ENCODE results near the gene RNF180. TPM values are rescaled to one million over a fixed set of nuclear protein-coding genes. Genes with fewer than 3 reads are reported as not detected.

Gene RNF180
- total and polyA plus RNA-seq, 2 donors (not counting 1 experiment from before 2014, with no cell fraction given): not detected

DNA sequence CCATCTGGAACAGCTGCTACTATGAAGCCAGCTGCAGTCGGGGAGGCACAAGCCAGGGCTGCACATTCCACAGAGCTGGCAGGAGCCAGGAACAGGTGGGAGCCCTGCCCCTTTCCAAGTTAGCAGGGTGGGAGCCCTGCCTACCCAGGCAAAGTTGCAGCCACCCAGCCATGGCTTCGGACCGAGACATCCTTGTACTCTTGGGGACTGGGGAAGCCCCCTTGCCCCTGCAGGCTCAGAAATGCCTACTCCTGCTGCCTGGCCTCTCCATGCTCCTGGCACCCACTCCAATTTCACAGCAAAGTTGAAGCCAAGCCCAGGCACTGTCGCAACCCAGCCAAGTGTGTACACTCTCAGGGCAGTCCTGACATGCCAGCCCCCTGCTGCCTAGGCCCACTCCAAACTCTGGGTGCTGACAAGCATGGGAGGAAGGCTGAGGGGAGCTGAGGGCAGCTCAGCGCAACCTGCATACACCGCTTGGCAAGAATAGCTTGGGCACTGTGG, 165.1 kb downstream of the RNF180 start:
- POLR2A ChIA-PET: no interaction called here
- no peak overlapping the region for H3K9ac ChIP-seq (ENCODE audit: low read length)
- H3K4me3 ChIP-seq (ENCODE audit: control extremely low read depth in 1 of 5, extremely low read depth in 1 of 5, insufficient read depth in 1 of 5, low read depth in 2 of 5, low read length in 4 of 5): no peak overlapping the region
- H3K4me3 Mint-ChIP-seq: no peak overlapping the region
- ATAC-seq (ENCODE audit: low read depth) (no peak), DNase-seq (no peak)
- H3K79me2 ChIP-seq (ENCODE audit: control insufficient read depth, insufficient read depth, low read length): no peaks in the 10 kb centered on the region
- peaks cover 0 to 21% (median 0%) of the 10 kb centered on the region in 3 donors for H3K9me3 ChIP-seq (ENCODE audit: control extremely low read depth in 1 of 3, control insufficient read depth in 2 of 3, insufficient read depth in 1 of 3, low read length in 2 of 3)
- H3K4me2 ChIP-seq (replicated peaks; ENCODE audit: low read depth, low read length, poor library complexity, severe bottlenecking): no peak overlapping the region
- no peak for TF ChIP-seq EZH2 (IDR thresholded peaks at IDR 0.05; ENCODE audit: borderline replicate concordance, insufficient read depth, low read depth, low read length, poor library complexity, severe bottlenecking)
- TF ChIP-seq, protein P1, sequence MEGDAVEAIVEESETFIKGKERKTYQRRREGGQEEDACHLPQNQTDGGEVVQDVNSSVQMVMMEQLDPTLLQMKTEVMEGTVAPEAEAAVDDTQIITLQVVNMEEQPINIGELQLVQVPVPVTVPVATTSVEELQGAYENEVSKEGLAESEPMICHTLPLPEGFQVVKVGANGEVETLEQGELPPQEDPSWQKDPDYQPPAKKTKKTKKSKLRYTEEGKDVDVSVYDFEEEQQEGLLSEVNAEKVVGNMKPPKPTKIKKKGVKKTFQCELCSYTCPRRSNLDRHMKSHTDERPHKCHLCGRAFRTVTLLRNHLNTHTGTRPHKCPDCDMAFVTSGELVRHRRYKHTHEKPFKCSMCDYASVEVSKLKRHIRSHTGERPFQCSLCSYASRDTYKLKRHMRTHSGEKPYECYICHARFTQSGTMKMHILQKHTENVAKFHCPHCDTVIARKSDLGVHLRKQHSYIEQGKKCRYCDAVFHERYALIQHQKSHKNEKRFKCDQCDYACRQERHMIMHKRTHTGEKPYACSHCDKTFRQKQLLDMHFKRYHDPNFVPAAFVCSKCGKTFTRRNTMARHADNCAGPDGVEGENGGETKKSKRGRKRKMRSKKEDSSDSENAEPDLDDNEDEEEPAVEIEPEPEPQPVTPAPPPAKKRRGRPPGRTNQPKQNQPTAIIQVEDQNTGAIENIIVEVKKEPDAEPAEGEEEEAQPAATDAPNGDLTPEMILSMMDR (IDR thresholded peaks at IDR 0.05): no peak
- no peak overlapping the region for H3K27ac Mint-ChIP-seq
- no peaks in the 10 kb centered on the region for H3K4me1 ChIP-seq (ENCODE audit: control insufficient read depth in 2 of 2, insufficient read depth in 2 of 2, low read length in 2 of 2)
- H3K27me3 Mint-ChIP-seq: no peaks in the 10 kb centered on the region
- CTCF ChIA-PET: no interaction called here
- 89% methylated on average over 5 of the region's 6 CpGs for WGBS (ENCODE audit: insufficient coverage)
- no peaks in the 10 kb centered on the region for H3K36me3 ChIP-seq (replicated peaks in 1 of 2; ENCODE audit: control extremely low read depth in 1 of 2, control insufficient read depth in 1 of 2, extremely low read depth in 1 of 2, insufficient read depth in 2 of 2, low read length in 1 of 2)
- H3K27me3 ChIP-seq (replicated peaks in 1 of 4; ENCODE audit: control extremely low read depth in 1 of 4, control insufficient read depth in 3 of 4, insufficient read depth in 4 of 4, low read length in 3 of 4): no peaks in the 10 kb centered on the region
- no peak overlapping the region for H3K27ac ChIP-seq (ENCODE audit: low read length in 2 of 2)
- peaks cover 5% of the 10 kb centered on the region for H3K9me3 Mint-ChIP-seq (ENCODE audit: insufficient read depth)
- no peaks in the 10 kb centered on the region for H4K20me1 ChIP-seq (ENCODE audit: control insufficient read depth, insufficient read depth, low read length, poor library complexity, severe bottlenecking)
- intact Hi-C loops (cut with micrococcal nuclease): no loop called here
- H3K4me1 Mint-ChIP-seq: no peaks in the 10 kb centered on the region
- H2AFZ ChIP-seq (ENCODE audit: insufficient read depth, low read depth, low read length, poor library complexity, severe bottlenecking): no peak overlapping the region

DNA sequence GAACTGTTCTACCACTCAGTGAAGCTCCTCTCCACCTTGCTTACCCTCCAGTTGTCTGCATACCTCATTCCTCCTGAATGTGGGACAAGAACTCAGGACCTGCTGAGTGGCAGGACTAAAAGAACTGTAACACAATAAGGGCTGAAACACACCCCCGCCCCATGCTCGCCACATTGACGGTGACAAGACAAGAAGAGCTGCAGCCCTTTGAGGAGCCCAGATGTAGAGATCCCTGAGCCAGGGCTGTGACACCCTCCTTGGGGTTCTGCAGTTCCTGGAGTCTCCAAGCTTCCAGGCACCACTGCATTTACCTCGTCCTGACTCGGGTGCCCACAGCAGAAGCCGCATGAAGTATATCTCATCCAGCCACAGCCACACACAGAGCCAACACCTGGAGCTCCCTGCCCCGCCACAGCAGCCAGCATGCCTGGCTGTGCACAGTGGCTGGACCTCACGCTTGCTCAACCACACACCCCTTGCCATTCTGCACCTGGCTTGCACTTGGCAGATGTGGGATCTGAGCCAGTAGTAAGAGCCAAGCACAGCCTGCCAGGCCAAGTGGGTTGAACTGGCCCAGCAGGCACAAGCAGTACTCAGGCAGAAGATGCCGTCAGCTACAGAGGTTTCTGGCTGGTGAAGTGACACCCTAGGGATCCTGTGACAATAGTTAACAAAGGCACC, 166.1 kb downstream of the RNF180 start:
- Histone ChIP-seq H3K36me3 (replicated peaks in 1 of 2; ENCODE audit: control extremely low read depth in 1 of 2, control insufficient read depth in 1 of 2, extremely low read depth in 1 of 2, insufficient read depth in 2 of 2, low read length in 1 of 2) (no peaks in the 10 kb centered on the region), H3K4me3 (ENCODE audit: control extremely low read depth in 1 of 5, extremely low read depth in 1 of 5, insufficient read depth in 1 of 5, low read depth in 2 of 5, low read length in 4 of 5) (no peak overlapping the region), H2AFZ (ENCODE audit: insufficient read depth, low read depth, low read length, poor library complexity, severe bottlenecking) (no peak overlapping the region), H4K20me1 (ENCODE audit: control insufficient read depth, insufficient read depth, low read length, poor library complexity, severe bottlenecking) (no peaks in the 10 kb centered on the region), H3K4me2 (replicated peaks; ENCODE audit: low read depth, low read length, poor library complexity, severe bottlenecking) (no peak overlapping the region), H3K4me1 (ENCODE audit: control insufficient read depth in 2 of 2, insufficient read depth in 2 of 2, low read length in 2 of 2) (no peaks in the 10 kb centered on the region), H3K9ac (ENCODE audit: low read length) (no peak overlapping the region), H3K27ac (ENCODE audit: low read length in 2 of 2) (no peak overlapping the region), H3K79me2 (ENCODE audit: control insufficient read depth, insufficient read depth, low read length) (no peaks in the 10 kb centered on the region), H3K27me3 (replicated peaks in 1 of 4; ENCODE audit: control extremely low read depth in 1 of 4, control insufficient read depth in 3 of 4, insufficient read depth in 4 of 4, low read length in 3 of 4) (no peaks in the 10 kb centered on the region), H3K9me3 (ENCODE audit: control extremely low read depth in 1 of 3, control insufficient read depth in 2 of 3, insufficient read depth in 1 of 3, low read length in 2 of 3) (peaks cover 0 to 21% (median 0%) of the 10 kb centered on the region in 3 donors)
- no peak for DNase-seq
- ChIA-PET CTCF (no interaction called here), POLR2A (no interaction called here)
- H3K4me1 Mint-ChIP-seq: no peaks in the 10 kb centered on the region
- no peaks in the 10 kb centered on the region for H3K27me3 Mint-ChIP-seq
- H3K27ac Mint-ChIP-seq: no peak overlapping the region
- ATAC-seq (ENCODE audit: low read depth): no peak
- H3K9me3 Mint-ChIP-seq (ENCODE audit: insufficient read depth): peaks cover 5% of the 10 kb centered on the region
- TF ChIP-seq, protein P1 (IDR thresholded peaks at IDR 0.05): no peak
- no peak for TF ChIP-seq EZH2 (IDR thresholded peaks at IDR 0.05; ENCODE audit: borderline replicate concordance, insufficient read depth, low read depth, low read length, poor library complexity, severe bottlenecking)
- H3K4me3 Mint-ChIP-seq: no peak overlapping the region
- 95% methylated on average over 9 of the region's 9 CpGs for WGBS (ENCODE audit: insufficient coverage)
- intact Hi-C loops (cut with micrococcal nuclease): no loop called here
